ENCODE measurements around the gene DMWD.

The DMWD gene

GRCh38 chr19:45822716-45823115 lies 30.1 kb upstream of the DMWD start:
- TF ChIP-seq CTCF (IDR thresholded peaks at IDR 0.05; ENCODE audit: low read depth, low read length, missing control alignments) = no peak

GRCh38 chr19:45821570-45821969 lies 28.9 kb upstream of the DMWD start:
- no peak for TF ChIP-seq CTCF (IDR thresholded peaks at IDR 0.05; ENCODE audit: low read depth, low read length, missing control alignments)
- no peak overlapping the region for H3K4me3 ChIP-seq (ENCODE audit: low read depth, low read length)
- no peak for DNase-seq (ENCODE audit: low read depth)

More at GRCh38 chr19:45822716-45823115, 30.1 kb upstream of the DMWD start:
- no peak for DNase-seq (ENCODE audit: low read depth)
- H3K4me3 ChIP-seq (ENCODE audit: low read depth, low read length) = no peak overlapping the region

GRCh38 chr19:45821103-45821521 lies 28.5 kb upstream of the DMWD start:
- no peak overlapping the region for H3K4me3 ChIP-seq (ENCODE audit: low read depth, low read length)
- no peak for TF ChIP-seq CTCF (IDR thresholded peaks at IDR 0.05; ENCODE audit: low read depth, low read length, missing control alignments)
- DNase-seq (ENCODE audit: low read depth) = no peak

- no peak for DNase-seq (ENCODE audit: low read depth)
- H3K4me3 ChIP-seq (ENCODE audit: low read depth, low read length) = no peak overlapping the region
- TF ChIP-seq CTCF (IDR thresholded peaks at IDR 0.05; ENCODE audit: low read depth, low read length, missing control alignments) = no peak
These were observed 27.9 kb upstream of the DMWD start for GRCh38 chr19:45820413-45821102.

- H3K4me3 ChIP-seq (ENCODE audit: low read depth, low read length) = no peak overlapping the region
- TF ChIP-seq CTCF (IDR thresholded peaks at IDR 0.05; ENCODE audit: low read depth, low read length, missing control alignments) = no peak
- DNase-seq (ENCODE audit: low read depth) = no peak
These were observed 27.1 kb upstream of the DMWD start for GRCh38 chr19:45819769-45820168.

GRCh38 chr19:45817725-45818301 lies 25.2 kb upstream of the DMWD start:
- no peak for TF ChIP-seq CTCF (IDR thresholded peaks at IDR 0.05; ENCODE audit: low read depth, low read length, missing control alignments)
- H3K4me3 ChIP-seq (ENCODE audit: low read depth, low read length) = no peak overlapping the region
- no peak for DNase-seq (ENCODE audit: low read depth)
